GM12878 (cell line): ENCODE data around the gene AP1S3.

Experiments
- BHLHE40 ChIP-seq, 2 experiments: fragments of 450-650 bp in 1 of 2; IDR thresholded peaks; 2 replicates each; pipeline ENCODE4 v1.6.1; 2011 to 2017; ENCODE audit warnings: low read depth in 2 of 2, borderline replicate concordance in 1 of 2, improper control_type of control experiment in 1 of 2, low read length in 1 of 2, mild to moderate bottlenecking in 1 of 2
- EP300 ChIP-seq, 2 experiments: fragments of 150-350 bp in 1 of 2; IDR thresholded peaks; 2 replicates each; pipeline ENCODE4 v1.6.1; 2011 to 2012; ENCODE audit warnings: low read depth in 2 of 2, low read length in 2 of 2, borderline replicate concordance in 1 of 2, improper control_type of control experiment in 1 of 2, inconsistent platforms in 1 of 2; ENCODE audit not compliant: control insufficient read depth in 1 of 2
- JUNB ChIP-seq: IDR thresholded peaks from 2 replicates; pipeline ENCODE4 v1.6.1; 2016; ENCODE audit warnings: antibody characterized with exemption, mild to moderate bottlenecking
- POLR2A ChIP-seq: IDR thresholded peaks from 2 replicates; pipeline ENCODE4 v1.6.1; 2011; ENCODE audit warnings: low read depth, mild to moderate bottlenecking, low read length
- SIN3A ChIP-seq: IDR thresholded peaks from 2 replicates; pipeline ENCODE4 v1.6.1; 2012; ENCODE audit warnings: low read depth, low read length, improper control_type of control experiment

- TF ChIP-seq JUNB (no peak), SIN3A (no peak), BHLHE40 (IDR thresholded peaks at IDR 0.05; ENCODE audit: borderline replicate concordance in 1 of 2, low read depth in 2 of 2, low read length in 1 of 2) (no peak), EP300 (IDR thresholded peaks at IDR 0.05; ENCODE audit: borderline replicate concordance in 1 of 2, control insufficient read depth in 1 of 2, low read depth in 2 of 2, low read length in 2 of 2) (no peak), POLR2A (no peak)
These were observed 50.4 kb downstream of the AP1S3 start for GRCh38 chr2:223786943-223787342.
